Muscle of leg (tissue), 11 donors: Measurements from ENCODE around the gene TRNP1. TPM values are rescaled to one million over a fixed set of nuclear protein-coding genes. Genes with fewer than 3 reads are reported as not detected.

Source experiments
- DNase-seq: peaks from one replicate; pipeline ENCODE4 v3.0.0; 2013
- H3K27ac ChIP-seq: one replicate; pipeline ENCODE4 v1.5.1; 2013; ENCODE audit warnings: mild to moderate bottlenecking, low read length, control low read depth
- H3K27me3 ChIP-seq: one replicate; pipeline ENCODE4 v1.6.1; 2013; ENCODE audit warnings: low read length; ENCODE audit not compliant: control insufficient read depth, insufficient read depth
- H3K36me3 ChIP-seq: one replicate; pipeline ENCODE4 v1.6.1; 2013; ENCODE audit warnings: low read length; ENCODE audit not compliant: control insufficient read depth, insufficient read depth
- H3K4me1 ChIP-seq: one replicate; pipeline ENCODE4 v1.6.1; 2013; ENCODE audit warnings: low read length; ENCODE audit not compliant: control insufficient read depth, insufficient read depth
- H3K4me3 ChIP-seq: one replicate; pipeline ENCODE4 v1.5.1; 2013; ENCODE audit warnings: low read length, control low read depth
- H3K9me3 ChIP-seq: replicated peaks from 2 replicates; pipeline ENCODE4 v1.6.1; 2013; ENCODE audit warnings: low read depth, low read length; ENCODE audit not compliant: control insufficient read depth
- WGBS: methylation state at CpG from one replicate; pipeline ENCODE4 v1.1.5; 2013; ENCODE audit warnings: missing lambda C conversion rate; ENCODE audit not compliant: insufficient coverage; 5-methylcytosine and 5-hydroxymethylcytosine counted together
- polyA plus RNA-seq, 8 donors: library from polyadenylated mRNA; unstranded; fragments of 120-200 nt; gene quantifications; one replicate each; pipeline versions ENCODE4 v1.2.1 to v1.2.3, GENCODE V29; 2013; ENCODE audit warnings: inconsistent platforms in 1 of 8, low replicate concordance in 1 of 8; ENCODE audit not compliant: insufficient read length in 8 of 8, insufficient read depth in 1 of 8
- total RNA-seq: library from RNA; stranded (reverse); fragments of 120-200 nt; gene quantifications from one replicate; pipeline ENCODE4 v1.2.4, GENCODE V29; 2013

TRNP1 gene
- total and polyA plus RNA-seq, 9 donors, result 1.3 to 3.2 (median 2.0) TPM

DNA sequence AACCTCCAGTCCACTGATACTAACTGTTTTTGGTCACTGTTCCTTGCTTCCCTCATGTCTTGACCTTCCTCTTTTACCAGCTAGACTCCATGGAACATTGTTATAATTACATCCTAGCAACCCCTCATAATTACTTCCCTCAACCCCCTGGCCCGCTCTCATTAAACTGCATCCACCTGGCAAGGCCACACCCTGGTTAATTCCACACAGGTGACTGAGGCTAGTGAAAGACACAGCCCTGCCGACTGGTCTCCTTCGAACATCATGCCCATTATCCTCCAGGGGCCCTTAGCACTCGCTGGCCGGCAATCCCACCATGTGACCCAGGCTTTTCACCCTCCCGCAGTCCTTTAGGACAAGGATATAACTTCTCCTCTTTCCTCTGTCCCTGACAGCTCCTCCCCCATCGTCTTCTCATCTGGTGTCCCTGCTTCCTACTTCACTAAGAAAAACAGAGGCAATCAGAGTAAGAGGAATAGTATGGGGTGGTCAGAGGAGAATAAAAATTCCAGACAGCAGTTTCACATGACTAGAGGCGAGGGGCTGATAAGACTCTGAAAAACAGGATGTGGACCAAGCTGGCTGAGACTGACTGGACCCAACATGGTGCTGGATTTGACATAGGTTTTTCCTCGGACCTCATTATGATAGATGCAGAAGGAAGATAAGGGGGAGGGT lies 28.0 kb downstream of the TRNP1 start:
- H3K36me3 ChIP-seq, result no peaks in the 10 kb centered on the region
- WGBS, result 30% methylated on average over 6 of the region's 9 CpGs
- DNase-seq, result no peak
- no peaks in the 10 kb centered on the region for H3K4me1 ChIP-seq
- no peaks in the 10 kb centered on the region for H3K9me3 ChIP-seq
- H3K4me3 ChIP-seq, result no peak overlapping the region
- peaks cover 2% of the 10 kb centered on the region for H3K27me3 ChIP-seq
- no peak overlapping the region for H3K27ac ChIP-seq

DNA sequence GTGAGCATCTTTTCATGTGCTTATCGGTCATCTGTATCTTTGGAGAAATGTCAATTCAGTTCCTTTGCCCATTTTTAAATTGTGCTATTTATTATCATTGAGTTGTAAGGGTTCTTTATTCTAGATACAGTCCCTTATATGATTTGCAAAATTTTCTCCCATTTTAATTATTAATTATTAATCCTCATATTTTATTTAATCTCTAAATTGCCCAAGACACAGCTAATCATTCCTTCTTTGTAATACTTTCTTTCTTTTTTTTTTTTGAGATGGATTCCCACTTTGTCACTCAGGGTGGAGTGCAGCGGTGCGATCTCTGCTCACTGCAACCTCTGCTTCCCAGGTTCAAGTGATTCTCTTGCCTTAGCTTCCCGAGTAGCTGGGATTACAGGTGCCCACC lies 32.2 kb downstream of the TRNP1 start:
- no peak for DNase-seq
- peaks cover 5% of the 10 kb centered on the region for H3K4me1 ChIP-seq
- no peaks in the 10 kb centered on the region for H3K36me3 ChIP-seq
- H3K27ac ChIP-seq, result no peak overlapping the region
- 100% methylated on average over 1 of the region's 4 CpGs for WGBS
- no peak overlapping the region for H3K4me3 ChIP-seq
- no peaks in the 10 kb centered on the region for H3K9me3 ChIP-seq
- H3K27me3 ChIP-seq, result peaks cover 2% of the 10 kb centered on the region

DNA sequence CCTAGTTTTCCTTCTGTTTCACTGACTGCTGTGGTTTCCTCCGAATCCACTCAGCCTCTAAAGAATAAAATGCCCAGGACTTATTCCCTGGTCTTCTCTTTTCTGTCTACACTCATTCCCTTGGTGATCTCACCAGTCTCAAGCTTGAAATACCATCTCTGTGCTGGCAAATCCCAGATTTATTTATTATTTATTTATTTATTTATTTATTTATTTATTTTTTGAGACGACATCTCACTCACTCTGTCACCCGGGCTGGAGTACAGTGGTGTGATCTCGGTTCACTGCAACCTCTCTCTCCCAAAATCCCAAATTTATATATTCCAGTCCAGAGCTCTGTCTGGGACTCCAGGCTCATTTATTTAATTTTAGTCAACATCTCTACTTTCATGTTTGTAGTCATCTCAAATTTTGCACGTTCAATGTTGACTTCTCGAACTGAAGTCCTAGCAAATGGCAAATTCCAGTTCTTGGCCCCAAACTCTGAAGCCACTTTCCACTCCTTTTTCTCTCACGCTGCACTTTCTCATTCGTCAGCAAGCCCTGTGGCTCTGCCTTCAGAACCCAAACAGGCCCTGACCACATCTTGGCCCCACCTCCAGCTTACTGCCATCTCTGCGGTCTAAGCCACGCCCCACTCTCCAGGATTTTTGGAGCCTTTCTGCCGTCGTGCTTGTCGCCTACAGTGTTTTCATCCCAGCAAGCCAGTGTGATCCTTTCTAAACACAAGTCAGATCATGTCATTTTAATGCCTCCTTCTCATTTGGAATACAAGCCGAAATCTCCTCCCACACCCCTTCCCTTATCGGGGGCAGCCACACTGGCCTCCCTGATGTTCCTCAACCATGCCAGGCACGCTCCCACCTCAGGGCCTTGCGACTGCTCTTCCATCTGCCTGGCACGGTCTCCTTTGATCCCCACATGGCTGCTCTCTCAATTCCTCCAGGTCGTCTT lies 33.4 kb downstream of the TRNP1 start:
- 35% methylated on average over 16 of the region's 19 CpGs for WGBS
- DNase-seq, result no peak
- Histone ChIP-seq H3K4me1 (peaks cover 13% of the 10 kb centered on the region), H3K27me3 (peaks cover 2% of the 10 kb centered on the region), H3K27ac (no peak overlapping the region), H3K36me3 (no peaks in the 10 kb centered on the region), H3K9me3 (no peaks in the 10 kb centered on the region), H3K4me3 (no peak overlapping the region)

DNA sequence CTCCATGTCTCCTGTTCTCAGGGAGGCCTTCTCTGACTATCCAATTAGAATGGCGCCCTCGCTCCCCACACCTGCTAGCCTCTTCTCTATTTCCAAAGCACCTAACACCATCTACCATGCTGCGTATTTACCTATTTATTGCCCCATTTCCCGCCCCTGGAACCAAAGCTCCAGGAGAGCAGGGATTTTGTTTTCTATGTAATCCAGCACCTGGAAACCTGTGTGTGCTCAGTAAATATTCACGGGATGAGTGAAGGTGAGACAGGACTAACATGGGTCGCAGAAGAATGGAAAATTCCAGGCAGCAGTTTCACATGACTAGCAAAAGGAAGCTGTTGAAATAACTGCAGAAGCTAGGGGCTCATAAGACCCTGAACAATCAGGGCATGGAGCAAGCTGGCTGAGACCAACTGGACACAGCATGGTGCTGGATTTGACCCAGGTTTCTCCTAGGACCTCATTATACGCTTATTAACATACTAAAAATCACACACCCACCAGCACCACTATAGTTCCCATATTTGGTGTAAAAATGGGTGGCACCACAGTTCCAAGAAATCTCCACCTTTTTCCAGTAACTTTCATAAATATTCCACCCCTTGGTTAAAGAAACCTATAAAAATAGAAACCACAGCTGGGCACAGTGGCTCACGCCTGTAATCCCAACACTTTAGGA lies 34.2 kb downstream of the TRNP1 start:
- Histone ChIP-seq H3K9me3 (no peaks in the 10 kb centered on the region), H3K27me3 (peaks cover 2% of the 10 kb centered on the region), H3K27ac (no peak overlapping the region), H3K4me3 (no peak overlapping the region), H3K36me3 (no peaks in the 10 kb centered on the region), H3K4me1 (peaks cover 15% of the 10 kb centered on the region)
- DNase-seq, result no peak
- WGBS, result 66% methylated on average over 5 of the region's 8 CpGs

DNA sequence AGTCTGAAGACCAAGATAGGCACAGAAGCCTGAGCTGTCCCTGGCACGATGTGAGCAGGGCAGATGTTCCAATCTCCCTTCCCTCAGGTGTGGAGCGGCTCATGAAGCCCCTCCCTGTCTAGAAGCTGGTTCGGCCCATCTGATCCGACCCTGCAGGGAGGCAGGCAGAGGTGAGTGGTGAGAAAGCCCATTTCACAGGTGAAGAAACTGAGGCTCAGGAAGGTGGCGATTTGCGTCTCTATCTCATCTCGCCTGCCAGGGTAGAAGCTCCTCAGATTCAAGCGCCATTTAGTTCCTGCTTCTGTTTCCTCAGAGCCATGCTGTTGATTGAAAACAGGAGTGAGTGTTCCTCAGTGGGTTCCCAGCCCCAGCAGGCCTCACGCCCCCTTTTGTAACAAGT lies 36.0 kb downstream of the TRNP1 start:
- WGBS, result no CpG with 5 or more reads among the region's 9 CpGs
- Histone ChIP-seq H3K9me3 (no peaks in the 10 kb centered on the region), H3K27me3 (no peaks in the 10 kb centered on the region)

DNA sequence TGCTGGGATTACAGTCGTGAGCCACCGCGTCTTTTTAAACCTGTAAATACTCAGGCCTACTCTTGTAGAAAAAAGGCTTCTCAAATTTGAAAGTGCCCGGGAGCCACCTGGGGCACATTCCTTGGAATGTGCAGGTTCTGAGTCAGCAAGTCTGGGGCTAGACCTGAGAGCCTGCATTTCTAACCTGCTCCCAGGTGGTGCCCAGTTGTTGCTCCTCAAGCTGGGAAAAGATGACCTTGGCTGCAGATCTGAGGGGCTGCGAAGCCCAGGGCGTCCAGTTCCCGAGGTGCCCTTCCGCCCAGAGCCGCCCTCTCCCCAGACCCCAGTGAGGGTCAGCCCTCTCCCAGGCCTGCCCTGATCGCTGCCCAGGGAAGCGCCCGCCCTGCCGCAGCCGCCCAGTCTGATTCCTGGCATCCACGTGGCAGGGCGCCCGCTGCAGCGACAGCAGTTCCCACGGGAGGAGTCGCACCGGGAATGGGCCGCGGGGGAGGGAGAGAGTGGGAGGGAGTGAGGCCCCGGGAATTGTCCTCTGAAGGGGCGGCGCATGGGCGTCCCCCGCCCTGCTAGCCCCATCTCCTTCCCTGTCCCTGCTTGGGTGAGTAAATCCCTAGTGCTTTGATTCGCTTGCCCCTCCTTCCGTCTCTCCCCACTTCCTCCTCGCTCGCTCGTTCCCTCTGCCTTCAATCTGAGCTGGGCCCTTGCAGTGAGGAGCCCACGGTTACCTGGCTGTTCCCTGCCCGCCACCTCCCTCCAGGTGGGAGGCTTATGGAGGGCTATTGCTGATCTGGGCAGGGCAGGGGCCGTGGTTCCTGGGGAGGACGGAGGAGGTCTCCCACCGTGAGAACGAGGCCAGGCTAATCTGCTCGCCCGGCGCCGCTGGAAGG lies 38.0 kb downstream of the TRNP1 start:
- H3K4me3 ChIP-seq, result peak overlapping the region; percentile 34
- no peak overlapping the region for H3K27ac ChIP-seq
- H3K36me3 ChIP-seq, result no peaks in the 10 kb centered on the region
- no peaks in the 10 kb centered on the region for H3K9me3 ChIP-seq
- peaks cover 15% of the 10 kb centered on the region for H3K4me1 ChIP-seq
- H3K27me3 ChIP-seq, result no peaks in the 10 kb centered on the region
- WGBS, result 18% methylated on average over 13 of the region's 43 CpGs
- DNase-seq, result no peak

More for the DNA sequence above, 36.0 kb downstream of the TRNP1 start:
- Histone ChIP-seq H3K4me1 (peaks cover 15% of the 10 kb centered on the region), H3K36me3 (no peaks in the 10 kb centered on the region), H3K27ac (no peak overlapping the region), H3K4me3 (no peak overlapping the region)
- no peak for DNase-seq

DNA sequence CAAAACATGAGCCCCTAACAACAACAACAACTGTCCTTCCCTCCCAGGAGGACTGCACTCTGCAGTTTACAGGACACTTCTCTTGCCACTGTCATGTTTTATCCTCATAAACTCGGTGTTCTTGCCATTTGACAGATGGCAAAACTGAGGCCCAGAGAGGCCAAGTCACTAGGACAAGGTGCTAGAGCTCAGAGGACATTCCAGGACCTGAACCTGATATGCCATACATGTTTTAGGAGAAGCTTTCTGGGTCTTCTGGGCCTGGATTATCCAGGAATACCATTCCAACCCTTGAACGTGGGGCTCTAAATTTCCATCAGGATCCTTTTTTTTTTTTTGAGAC lies 38.6 kb downstream of the TRNP1 start:
- 64% methylated on average over 2 of the region's 2 CpGs for WGBS
- Histone ChIP-seq H3K4me1 (peaks cover 15% of the 10 kb centered on the region), H3K4me3 (peak overlapping the region; percentile 34), H3K27me3 (no peaks in the 10 kb centered on the region), H3K27ac (no peak overlapping the region), H3K36me3 (no peaks in the 10 kb centered on the region), H3K9me3 (no peaks in the 10 kb centered on the region)
- DNase-seq, result no peak

DNA sequence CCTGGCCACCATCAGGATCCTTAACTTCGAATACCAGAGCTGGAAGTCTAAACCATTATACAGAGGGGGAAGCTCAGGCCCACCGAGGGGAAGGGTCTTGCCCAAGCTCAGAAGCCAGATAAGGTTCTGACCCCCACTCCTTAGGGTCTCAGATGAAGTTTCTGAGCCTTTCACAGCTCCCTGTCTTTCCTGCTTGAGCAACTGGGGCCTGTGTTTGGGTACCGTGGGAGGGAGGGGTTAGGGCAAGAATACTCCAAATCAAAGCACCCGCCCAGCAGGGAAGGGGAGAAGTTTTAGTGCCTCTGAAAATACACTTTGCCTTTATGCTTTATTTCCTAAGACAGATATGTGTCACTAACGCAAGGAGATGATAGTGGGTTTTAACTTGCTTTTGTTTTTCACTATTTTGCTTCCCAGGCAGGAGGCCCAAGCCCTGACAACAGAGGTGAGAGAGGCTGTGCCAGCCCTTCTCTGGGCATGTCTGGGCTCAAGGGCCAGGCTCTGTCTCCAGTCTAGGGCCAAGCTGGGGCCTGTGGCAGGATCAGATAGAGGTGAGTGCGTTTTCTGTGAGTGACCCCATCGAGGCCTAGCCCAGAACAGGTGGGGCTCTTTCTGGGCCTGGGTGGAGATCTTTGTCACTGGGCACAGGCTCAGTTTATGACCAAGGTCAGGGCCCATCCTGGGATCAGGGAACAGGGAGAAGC lies 39.7 kb downstream of the TRNP1 start:
- WGBS, result 68% methylated on average over 2 of the region's 7 CpGs
- DNase-seq, result no peak
- H3K27ac ChIP-seq, result no peak overlapping the region
- H3K36me3 ChIP-seq, result no peaks in the 10 kb centered on the region
- no peaks in the 10 kb centered on the region for H3K9me3 ChIP-seq
- H3K27me3 ChIP-seq, result no peaks in the 10 kb centered on the region
- H3K4me1 ChIP-seq, result peaks cover 11% of the 10 kb centered on the region
- no peak overlapping the region for H3K4me3 ChIP-seq

DNA sequence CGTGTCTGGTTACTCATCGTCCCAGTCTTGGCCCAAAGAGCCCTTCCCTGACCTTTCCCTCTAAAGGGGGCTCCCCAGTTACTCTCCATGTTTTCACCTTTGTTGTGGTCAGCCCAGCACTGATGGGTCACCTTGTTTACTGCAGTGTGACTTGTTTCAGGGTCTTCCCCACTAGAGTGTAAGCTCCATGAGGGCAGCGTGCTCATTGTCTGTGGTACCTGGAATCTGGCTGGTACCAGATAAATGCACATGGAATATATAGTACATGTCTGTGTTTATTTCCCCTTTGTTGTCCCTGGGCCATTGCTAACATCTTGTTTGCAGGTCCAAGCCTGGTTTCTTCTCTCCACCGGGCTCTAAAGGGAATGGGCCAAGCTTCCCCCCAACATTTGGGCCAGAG lies 41.9 kb downstream of the TRNP1 start:
- 63% methylated on average over 3 of the region's 4 CpGs for WGBS
- Histone ChIP-seq H3K27ac (no peak overlapping the region), H3K9me3 (no peaks in the 10 kb centered on the region)

More for the DNA sequence above, 41.9 kb downstream of the TRNP1 start:
- Histone ChIP-seq H3K36me3 (no peaks in the 10 kb centered on the region), H3K27me3 (no peaks in the 10 kb centered on the region), H3K4me1 (peaks cover 11% of the 10 kb centered on the region), H3K4me3 (no peak overlapping the region)
- DNase-seq, result no peak
